GM19397 (cell line): ENCODE measurements around the gene KIAA1217.

Experiments
- ATAC-seq: cut with Tn5 transposase; IDR thresholded peaks from one replicate; pipeline ENCODE4 v1.9.1; 2021; ENCODE audit warnings: mild to moderate bottlenecking, moderate library complexity; ENCODE audit not compliant: unreplicated experiment

KIAA1217 gene

DNA sequence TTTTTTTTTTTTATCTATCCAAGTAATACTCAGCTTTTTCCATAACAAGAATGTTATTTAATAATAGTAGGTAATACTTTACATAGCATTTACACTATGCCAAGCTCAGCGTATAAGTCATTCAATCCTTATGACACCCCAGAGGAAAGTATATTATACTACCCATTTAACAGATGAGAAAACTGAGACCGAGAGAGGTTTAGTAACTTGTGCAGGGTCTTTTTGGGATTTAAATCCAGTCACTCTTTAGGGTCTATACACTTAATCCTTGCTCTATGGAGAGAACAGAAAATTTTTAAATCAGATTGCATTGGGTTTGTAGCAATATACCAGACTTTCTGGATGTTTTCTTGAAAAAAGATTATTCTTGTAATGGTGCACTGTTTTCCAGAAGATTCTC lies 322.5 kb downstream of the KIAA1217 start:
- ATAC-seq, result no peak

DNA sequence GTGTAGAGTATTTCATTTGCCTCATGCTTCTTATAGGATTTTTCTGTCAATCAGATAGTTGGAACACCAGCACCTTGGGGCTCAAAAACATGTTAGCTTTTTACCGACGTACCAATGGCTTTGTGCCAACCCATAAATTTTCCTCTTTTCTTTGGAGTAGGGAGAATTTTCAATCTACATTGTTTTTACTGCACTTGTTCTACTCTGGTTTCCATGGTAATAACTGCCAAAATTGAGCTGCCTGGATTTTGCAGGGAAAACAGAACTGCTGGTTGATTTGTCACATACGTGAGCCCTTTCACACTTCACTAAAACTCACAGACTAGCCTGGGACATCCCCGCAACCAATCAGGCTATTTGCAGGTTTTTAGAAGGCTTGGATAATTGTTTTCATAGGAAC lies 325.0 kb downstream of the KIAA1217 start:
- no peak for ATAC-seq

GRCh38 chr10:24536636-24537035 lies 327.7 kb downstream of the KIAA1217 start:
- no peak for ATAC-seq

GRCh38 chr10:24541239-24541753 lies 332.4 kb downstream of the KIAA1217 start:
- no peak for ATAC-seq

DNA sequence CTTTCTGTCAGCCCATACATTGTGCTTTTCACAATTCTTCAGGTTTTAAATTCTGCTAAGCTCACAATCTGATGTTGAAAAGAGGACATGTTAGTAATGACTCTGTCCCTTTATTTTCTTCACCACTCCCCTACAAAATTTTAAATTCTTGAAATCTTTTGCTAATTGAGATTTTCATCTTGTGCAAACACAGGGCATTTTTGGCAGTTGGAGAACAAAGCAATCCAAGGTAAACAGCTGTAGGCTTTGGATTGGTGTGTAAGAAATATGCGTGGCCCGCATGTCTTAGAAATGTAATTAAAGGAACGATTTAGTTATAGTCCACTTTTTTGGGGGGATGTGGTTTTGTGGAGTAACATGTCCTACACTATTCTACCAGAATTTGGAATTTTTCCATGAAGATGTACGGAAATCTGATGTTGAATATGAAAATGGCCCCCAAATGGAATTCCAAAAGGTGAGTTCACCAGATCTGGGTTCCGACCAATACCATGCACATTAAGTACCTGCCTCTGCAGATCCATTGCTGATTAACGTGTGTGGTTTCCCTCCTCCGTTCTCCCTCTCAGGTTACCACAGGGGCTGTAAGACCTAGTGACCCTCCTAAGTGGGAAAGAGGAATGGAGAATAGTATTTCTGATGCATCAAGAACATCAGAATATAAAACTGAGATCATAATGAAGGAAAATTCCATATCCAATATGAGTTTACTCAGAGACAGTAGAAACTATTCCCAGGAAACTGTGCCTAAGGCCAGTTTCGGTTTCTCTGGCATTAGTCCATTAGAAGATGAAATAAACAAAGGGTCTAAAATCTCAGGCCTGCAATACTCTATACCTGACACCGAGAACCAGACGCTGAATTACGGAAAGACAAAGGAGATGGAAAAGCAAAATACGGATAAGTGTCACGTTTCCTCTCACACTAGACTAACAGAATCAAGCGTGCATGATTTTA lies 333.7 kb downstream of the KIAA1217 start:
- no peak for ATAC-seq

DNA sequence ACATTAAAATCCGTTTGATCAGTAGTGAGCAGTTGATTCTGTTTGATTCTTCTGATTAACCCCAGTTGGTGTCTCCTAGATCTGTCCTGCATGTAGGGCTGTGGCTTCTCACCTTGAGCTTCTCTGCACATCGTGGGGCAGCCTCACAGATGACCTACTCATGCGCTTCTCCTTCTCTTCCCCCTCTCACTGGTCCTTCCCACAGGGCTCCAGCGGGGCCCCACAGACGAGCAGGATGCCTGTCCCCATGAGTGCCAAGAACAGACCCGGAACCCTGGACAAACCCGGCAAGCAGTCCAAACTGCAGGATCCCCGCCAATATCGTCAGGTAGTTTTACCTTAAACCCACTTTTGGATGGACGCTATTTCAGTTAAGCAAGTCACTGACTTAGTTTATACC lies 335.8 kb downstream of the KIAA1217 start:
- ATAC-seq, result no peak

- ATAC-seq, result no peak
These were observed 336.6 kb downstream of the KIAA1217 start for GRCh38 chr10:24545585-24545984.

DNA sequence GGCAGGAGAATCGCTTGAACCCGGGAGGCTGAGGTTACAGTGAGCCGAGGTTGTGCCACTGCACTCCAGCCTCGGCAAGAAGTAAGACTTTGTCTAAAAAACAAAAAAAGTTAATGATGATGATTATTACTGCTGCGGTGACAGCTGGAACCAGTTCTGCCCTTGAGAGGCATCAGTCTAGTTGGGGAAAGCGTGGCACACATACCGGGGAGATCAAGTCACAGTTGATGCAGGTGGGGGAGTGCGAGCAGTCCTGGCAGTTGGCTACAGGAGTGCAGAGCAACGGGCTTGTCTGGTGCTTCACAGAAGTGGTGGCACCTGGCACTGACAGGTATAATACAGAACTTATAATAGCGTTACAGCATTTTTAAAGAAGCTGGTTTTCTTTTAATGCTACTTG lies 341.7 kb downstream of the KIAA1217 start:
- ATAC-seq, result no peak

GRCh38 chr10:24551161-24551560 lies 342.2 kb downstream of the KIAA1217 start:
- no peak for ATAC-seq

DNA sequence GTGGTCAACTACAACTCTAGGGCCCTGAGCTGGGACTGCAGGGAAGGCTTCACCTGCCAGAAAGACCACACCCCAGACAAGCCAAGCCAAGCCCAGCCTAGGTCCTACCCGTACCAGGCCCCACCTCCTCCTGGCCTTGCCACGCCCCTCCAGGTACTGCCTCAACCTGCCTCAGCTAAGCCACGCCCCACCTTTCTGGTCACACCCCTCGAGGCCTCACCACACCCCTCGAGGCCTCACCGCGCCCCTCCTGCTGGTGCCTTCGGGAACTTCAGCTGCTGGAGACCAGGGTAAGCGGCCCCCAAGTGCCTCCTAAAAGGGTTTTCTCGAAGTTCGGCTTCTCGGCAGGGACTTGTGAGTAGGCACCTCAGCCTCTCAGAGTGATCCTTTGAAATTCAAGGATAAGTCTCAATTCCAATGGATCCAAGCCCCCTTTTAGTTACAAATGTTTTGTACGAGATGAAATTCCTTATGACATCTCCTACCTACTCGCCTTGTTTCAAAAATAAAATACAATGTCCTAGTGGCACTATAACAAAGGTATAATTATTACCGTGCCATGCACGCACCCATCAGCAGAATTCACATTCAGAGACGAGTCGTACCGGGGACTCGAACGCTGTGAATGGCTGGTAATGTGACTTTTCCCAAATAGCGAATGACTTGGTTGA lies 343.5 kb downstream of the KIAA1217 start:
- no peak for ATAC-seq

- ATAC-seq, result no peak
These were observed 344.2 kb downstream of the KIAA1217 start for GRCh38 chr10:24553051-24553612.

- ATAC-seq, result no peak
These were observed 345.1 kb downstream of the KIAA1217 start for GRCh38 chr10:24554036-24554435.

DNA sequence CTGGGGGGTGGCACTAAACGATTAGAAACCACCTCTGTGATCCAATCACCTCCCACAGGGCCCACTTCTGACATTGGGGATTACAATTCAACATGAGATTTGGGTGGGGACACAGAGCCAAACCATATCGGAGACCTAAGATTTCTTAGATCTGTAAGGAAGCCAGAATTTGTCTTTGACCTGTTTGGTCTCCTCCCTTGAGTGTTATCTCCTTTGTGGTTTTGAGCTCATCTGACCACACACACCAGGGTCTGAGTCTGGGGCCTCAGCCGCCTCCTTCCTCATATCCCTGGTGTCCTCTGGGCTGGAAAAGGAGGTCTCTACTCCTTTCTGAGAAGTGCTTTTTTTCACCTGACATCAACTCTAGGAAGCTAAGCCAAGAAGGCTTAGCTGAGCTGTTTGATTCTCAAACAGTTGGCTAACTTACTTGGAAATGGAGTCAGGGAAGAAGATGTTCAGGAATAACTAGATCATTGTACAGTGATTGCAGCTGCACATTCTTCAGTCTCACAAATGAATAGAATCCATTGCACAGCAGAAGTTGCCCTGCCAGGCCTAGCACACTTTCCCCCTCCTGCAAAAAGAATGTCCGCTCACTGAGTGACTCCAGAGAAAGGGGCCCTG lies 347.3 kb downstream of the KIAA1217 start:
- ATAC-seq, result no peak

- ATAC-seq, result no peak
These were observed 348.1 kb downstream of the KIAA1217 start for GRCh38 chr10:24556750-24557742.

- ATAC-seq, result no peak
These were observed 352.5 kb downstream of the KIAA1217 start for GRCh38 chr10:24561453-24561852.

DNA sequence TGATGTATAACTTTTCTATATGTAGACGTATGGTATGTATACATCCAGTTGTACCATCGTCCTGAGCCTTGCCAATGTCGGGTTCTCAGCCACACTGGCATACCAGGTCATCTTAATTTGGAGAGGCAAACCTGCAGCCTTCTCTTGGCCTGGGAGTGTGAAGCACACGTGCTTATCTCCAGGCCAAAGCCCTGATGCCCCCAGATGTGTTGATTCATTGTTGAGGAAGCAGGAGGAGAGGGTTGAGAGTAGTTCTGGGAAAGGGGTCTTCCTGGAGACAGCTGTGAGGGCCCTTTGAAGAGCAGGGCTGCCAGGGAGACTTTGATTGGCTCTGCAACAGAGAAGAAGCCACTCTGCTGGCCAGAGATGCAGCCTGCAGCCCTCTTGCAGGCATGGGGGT lies 359.1 kb downstream of the KIAA1217 start:
- no peak for ATAC-seq

DNA sequence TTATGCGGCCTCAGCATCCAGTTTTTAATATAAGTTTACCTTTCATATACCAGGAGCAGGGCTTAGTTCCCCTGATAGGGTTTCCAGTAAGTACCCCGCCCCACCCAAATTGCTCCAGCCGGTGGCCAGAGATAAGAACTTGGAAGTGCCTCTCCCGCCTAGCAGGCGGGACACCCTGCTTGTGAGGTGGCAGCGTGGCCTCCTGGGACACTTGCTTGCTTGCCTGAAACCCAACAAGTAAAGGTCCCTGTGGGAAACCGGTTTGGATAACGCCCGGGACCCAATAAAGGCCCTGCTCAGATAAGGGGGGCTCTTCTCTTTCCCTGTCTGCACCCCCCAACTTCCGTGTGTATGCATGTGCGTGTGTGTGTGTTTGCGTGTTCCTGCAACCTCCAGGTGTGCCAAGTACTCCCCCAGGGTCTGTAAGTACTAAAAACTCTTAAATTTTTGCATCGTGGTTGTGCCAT lies 360.4 kb downstream of the KIAA1217 start:
- no peak for ATAC-seq

DNA sequence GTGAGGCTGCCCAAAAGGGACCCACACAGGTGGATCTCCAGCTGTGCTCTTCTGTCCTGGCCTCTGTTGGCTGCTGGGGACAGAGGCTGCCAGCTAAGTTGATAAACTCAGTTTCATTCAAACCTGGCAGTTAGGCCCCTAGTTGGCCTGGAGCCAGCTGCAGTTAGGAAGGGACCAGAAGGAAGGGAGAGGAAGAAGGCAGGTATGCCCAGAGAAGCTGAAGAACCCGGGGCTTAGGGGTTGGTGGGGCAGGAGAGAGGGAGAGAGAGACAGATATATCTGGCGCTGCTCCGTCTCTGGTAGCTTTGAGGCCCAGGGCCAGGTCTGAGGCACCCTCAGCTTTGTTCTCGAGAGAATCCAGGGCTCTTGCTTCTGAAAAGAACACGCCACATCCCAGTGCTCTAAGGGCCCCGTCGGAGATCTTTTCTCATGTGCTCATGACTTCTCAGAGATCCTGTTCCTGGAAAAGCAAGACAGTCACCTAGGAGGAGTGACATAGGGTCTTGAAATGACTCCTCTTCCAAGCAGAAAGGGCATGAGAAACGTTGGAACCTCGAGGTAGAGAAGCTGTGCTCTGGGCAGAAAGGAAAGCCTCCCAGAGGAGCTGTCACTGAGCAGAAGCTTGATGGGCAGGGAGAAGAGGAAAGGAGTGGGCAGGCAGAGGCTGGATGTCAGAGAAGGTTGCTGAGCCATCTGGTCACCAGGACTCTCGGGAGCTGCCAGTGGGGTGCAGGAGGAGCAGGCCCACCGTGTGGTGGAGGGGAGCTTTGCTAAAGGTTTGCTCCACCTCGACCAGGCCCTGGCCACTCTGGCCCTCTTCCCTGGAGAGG lies 361.1 kb downstream of the KIAA1217 start:
- ATAC-seq, result no peak
